Mucosa of rectum (tissue), 2 donors: ENCODE measurements around the gene NTSR1.

Experiments used
- H3K27ac ChIP-seq, 2 donors: one replicate each; pipeline ENCODE4 v1.7.0; 2013; ENCODE audit warnings: inconsistent platforms in 2 of 2, low read depth in 2 of 2, low read length in 2 of 2
- H3K27me3 ChIP-seq, 2 donors: one replicate each; pipeline ENCODE4 v1.7.0; 2013; ENCODE audit warnings: low read length in 2 of 2; ENCODE audit not compliant: control insufficient read depth in 2 of 2, insufficient read depth in 2 of 2
- H3K36me3 ChIP-seq, 2 donors: one replicate each; pipeline ENCODE4 v1.7.0; 2013; ENCODE audit warnings: low read length in 2 of 2; ENCODE audit not compliant: control insufficient read depth in 2 of 2, insufficient read depth in 2 of 2
- H3K4me1 ChIP-seq, 2 donors: one replicate each; pipeline ENCODE4 v1.7.0; 2013; ENCODE audit warnings: low read length in 2 of 2, mild to moderate bottlenecking in 1 of 2; ENCODE audit not compliant: control insufficient read depth in 2 of 2, insufficient read depth in 2 of 2
- H3K4me3 ChIP-seq, 2 donors: one replicate each; pipeline ENCODE4 v1.7.0; 2013; ENCODE audit warnings: low read length in 2 of 2
- H3K9ac ChIP-seq, 2 donors: one replicate each; pipeline ENCODE4 v1.7.0; 2013; ENCODE audit warnings: low read length in 2 of 2, low read depth in 1 of 2, mild to moderate bottlenecking in 1 of 2
- H3K9me3 ChIP-seq, 2 donors: one replicate each; pipeline ENCODE4 v1.7.0; 2013; ENCODE audit warnings: low read length in 2 of 2; ENCODE audit not compliant: control insufficient read depth in 2 of 2
- donor health status: healthy.
- donor health status: Normal muscosa, but diverticular disease.

Gene NTSR1

DNA sequence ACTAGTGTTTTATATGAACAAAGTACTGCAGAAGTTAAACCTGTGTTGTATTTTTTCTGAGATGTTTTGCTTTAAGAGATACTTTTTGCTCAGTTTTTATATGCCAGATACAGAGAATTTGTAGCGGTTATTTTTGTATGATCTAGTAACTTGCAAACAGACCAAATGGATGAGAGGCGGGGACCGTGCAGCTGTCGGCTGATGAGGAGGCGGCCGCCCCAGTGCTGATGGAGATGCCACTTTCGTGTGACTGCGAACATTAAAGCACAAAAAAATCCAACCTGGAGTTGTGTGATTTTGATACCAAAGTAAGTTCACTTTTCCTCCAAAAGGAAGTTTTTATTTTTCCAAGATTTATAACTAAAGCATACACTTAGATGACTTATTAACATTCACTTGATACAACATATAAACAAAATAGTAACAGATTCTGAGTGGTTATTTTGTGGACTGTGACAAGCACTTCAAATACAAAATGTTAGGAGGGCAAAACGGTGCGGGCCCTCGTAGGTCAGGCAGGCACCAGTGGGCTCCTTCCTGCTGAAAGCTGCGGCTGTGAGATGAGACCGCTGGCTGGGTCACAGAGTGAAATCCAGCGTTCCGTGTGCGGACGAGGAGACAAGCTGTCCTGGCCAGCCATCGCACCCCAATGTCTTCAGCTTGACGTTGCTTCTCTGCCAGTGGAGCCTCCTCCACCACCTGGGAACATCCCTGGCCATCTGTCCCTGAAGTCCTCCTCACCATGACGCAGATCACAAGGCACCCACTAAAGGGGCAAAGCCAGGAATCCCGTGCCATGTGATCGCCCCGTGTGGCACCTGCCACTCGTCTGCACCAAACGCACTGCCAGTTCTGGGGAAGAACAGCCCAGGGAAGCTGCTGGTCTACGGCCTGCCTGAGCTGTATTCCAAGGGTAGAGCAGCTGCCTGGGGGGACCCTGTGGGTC is 92.0 kb downstream of the NTSR1 start:
- no peak overlapping the region for H3K27ac ChIP-seq
- H3K4me3 ChIP-seq, result no peak overlapping the region
- H3K4me1 ChIP-seq, result peaks cover 18 to 23% of the 10 kb centered on the region in 2 donors
- H3K27me3 ChIP-seq, result no peaks in the 10 kb centered on the region
- no peak overlapping the region for H3K9ac ChIP-seq
- no peaks in the 10 kb centered on the region for H3K9me3 ChIP-seq
- peaks cover 16% of the 10 kb centered on the region in 2 donors for H3K36me3 ChIP-seq

DNA sequence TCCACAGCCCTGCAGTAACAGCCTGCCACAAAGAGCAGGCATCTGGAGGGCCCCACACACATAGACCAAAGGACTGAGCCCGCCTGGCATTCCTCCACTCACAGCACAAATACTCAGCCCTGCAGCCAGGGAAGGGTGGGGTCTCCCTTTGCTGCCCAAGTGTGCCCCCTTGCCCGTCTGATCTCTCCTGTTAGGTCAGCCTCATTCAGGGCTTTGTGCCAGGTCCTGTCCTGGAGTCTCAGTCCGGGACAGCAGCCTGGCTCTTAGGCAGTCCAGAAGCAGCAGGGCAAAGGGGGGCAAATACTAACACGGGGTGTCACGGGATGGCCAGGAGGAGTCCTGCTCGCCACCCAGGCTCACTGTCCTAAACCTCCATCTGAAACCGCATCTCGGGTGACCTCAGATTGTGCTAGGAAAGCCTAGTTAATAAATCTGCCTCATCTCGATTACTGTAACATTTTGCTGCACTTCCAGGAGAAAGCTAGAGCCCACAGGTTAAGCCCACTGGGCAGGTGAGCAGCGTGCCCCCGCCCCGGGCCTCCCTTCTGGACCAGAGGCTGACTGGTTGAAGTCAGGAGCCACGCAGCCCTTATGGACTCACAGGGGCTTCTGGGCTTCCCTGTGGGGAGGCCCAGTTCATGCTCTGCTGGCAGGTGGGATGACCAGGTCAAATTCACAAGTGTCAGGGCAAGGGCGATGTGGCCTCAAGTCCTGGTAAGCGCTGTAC is 92.8 kb downstream of the NTSR1 start:
- H3K36me3 ChIP-seq, result peaks cover 16% of the 10 kb centered on the region in 2 donors
- H3K4me1 ChIP-seq, result peaks cover 26 to 32% of the 10 kb centered on the region in 2 donors
- H3K27ac ChIP-seq, result no peak overlapping the region
- no peaks in the 10 kb centered on the region for H3K9me3 ChIP-seq
- no peak overlapping the region for H3K4me3 ChIP-seq
- no peaks in the 10 kb centered on the region for H3K27me3 ChIP-seq
- no peak overlapping the region for H3K9ac ChIP-seq

DNA sequence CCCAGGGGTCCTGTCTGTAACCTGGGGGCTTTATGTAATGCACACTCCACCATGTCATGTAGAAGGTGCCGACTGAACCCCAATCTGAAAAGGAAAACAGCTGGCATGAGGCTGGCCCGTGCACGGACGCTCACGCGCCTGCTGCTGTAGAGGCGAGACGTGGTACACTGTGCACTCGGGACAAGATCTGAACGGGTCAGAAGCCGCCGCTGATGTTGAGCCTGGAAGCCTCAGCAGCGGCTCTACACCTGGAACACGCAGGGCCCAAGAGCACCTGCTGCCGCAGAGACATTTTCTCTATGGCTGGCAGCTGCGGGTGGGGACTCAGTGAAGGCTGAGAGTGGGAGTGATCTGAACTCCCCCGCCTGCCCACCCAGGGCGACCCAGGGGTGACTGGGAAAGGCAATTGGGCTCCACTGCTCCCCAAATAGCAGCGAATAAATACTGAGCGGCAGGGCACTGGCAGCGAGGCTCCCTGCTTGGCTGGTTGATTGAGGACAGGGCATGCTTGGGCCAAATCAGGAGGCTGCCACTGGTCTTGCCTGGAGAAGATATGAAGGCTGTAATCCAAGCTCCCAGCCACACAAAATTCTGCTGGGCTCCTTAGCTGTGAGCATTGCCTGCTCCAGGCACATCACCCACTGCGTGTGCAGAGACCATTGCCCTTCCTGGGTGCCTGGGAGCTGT is 93.5 kb downstream of the NTSR1 start:
- Histone ChIP-seq H3K9me3 (no peaks in the 10 kb centered on the region), H3K27ac (no peak overlapping the region), H3K27me3 (no peaks in the 10 kb centered on the region), H3K4me1 (peaks cover 30% of the 10 kb centered on the region in 2 donors), H3K9ac (no peak overlapping the region), H3K36me3 (peaks cover 16% of the 10 kb centered on the region in 2 donors), H3K4me3 (no peak overlapping the region)

DNA sequence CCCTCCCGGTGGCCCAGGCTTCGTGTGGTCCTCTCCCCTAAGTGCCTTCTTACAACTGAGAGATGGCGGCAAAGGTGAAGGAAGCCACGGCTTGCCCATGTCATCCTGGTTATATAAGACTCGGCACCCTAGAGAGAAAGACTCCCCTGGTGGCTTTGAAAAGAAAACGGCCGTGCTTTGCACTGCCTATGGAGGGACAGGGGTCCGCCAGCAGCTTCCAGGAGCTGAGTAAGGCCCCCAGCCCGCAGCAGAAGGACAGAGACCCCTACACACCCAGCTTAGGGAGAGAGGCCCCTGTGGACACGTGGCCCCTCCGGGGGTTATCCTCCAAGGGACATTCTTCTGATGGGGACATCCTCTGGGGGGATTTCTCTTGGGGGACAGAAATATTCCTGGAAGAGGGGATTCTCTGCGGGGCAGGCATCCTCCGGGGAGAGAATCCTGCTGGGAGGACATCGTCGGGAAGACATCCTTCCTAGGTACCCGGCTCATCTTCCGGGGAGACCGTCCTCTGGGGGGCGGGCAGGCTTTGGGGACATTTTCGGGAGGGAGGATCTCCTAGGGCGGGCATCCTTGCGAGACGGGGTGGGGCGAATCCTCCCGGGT is 95.5 kb downstream of the NTSR1 start:
- peak overlapping the region in 1 of 2 donors; percentile 80 for H3K27ac ChIP-seq
- H3K9ac ChIP-seq, result peak overlapping the region in 1 of 2 donors; percentile 44
- H3K36me3 ChIP-seq, result peaks cover 24 to 26% of the 10 kb centered on the region in 2 donors
- no peaks in the 10 kb centered on the region for H3K27me3 ChIP-seq
- no peaks in the 10 kb centered on the region for H3K9me3 ChIP-seq
- peaks cover 16 to 17% of the 10 kb centered on the region in 2 donors for H3K4me1 ChIP-seq
- H3K4me3 ChIP-seq, result peak overlapping the region; percentile 27 to 53

DNA sequence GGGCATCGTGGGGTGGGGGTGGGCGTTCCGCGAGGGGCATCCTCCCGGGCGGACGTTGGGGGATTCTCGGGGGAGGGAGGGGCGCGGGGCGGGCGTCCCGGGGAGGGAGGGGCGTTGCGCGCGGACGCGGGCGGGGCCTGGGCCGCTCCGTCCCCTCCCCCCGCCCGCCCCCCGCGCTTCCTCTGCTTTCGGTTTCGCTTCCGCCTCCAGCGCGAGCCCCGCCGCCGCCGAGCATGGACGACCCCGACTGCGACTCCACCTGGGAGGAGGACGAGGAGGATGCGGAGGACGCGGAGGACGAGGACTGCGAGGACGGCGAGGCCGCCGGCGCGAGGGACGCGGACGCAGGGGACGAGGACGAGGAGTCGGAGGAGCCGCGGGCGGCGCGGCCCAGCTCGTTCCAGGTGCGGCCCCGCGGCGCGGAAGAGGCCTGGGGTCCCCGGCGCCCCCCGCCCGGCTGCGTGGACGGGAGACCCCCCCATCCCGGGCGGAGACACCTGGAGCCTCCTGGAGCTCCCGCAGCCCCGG is 96.1 kb downstream of the NTSR1 start, which contains the start of gene OGFR:
Gene OGFR (plus strand): TSS at position 209 of the 528 bp plus-strand sequence. CDS start 25 bp downstream, at position 234.
- H3K27me3 ChIP-seq, result no peaks in the 10 kb centered on the region
- H3K36me3 ChIP-seq, result peaks cover 24 to 27% of the 10 kb centered on the region in 2 donors
- H3K4me3 ChIP-seq, result peak within 1 kb of the TSS; percentile 82 to 88
- H3K9ac ChIP-seq, result peak within 1 kb of the TSS; percentile 60 to 95
- peak within 1 kb of the TSS; percentile 55 to 80 for H3K27ac ChIP-seq
- H3K4me1 ChIP-seq, result peaks cover 16 to 17% of the 10 kb centered on the region in 2 donors
- H3K9me3 ChIP-seq, result no peaks in the 10 kb centered on the region

DNA sequence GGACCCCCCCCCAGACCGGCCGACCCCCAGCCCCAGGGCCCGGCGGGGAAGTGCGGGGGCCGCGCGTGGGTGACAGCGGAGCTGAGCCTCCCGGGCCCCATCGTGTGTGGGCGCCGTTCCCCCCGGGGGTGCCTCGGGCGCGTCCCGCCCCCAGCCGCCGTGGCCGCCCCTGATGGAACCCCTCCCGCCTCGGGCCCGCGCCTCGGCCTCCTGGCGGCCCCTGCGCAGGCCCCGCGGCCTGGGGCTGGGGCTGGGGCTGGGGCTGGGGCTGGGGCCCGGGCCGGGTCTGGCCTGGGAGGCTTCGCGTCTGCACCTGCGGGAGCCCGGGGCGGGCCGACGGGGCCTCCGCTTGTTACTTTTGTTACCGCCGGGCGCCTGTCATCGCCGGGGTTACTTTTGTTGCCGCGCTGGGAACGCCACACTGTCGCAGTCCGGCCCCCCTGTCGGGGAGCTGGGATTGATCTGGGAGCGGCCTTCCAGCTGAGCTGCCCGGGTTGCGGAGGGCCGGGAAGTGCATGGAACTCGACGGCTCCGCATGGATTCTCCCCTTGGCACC is 96.6 kb downstream of the NTSR1 start:
- Histone ChIP-seq H3K9me3 (no peaks in the 10 kb centered on the region), H3K4me3 (peak overlapping the region; percentile 82 to 88), H3K4me1 (peaks cover 16 to 17% of the 10 kb centered on the region in 2 donors), H3K27ac (peak overlapping the region; percentile 55 to 80), H3K36me3 (peaks cover 25 to 29% of the 10 kb centered on the region in 2 donors), H3K9ac (peak overlapping the region; percentile 56 to 95), H3K27me3 (no peaks in the 10 kb centered on the region)

DNA sequence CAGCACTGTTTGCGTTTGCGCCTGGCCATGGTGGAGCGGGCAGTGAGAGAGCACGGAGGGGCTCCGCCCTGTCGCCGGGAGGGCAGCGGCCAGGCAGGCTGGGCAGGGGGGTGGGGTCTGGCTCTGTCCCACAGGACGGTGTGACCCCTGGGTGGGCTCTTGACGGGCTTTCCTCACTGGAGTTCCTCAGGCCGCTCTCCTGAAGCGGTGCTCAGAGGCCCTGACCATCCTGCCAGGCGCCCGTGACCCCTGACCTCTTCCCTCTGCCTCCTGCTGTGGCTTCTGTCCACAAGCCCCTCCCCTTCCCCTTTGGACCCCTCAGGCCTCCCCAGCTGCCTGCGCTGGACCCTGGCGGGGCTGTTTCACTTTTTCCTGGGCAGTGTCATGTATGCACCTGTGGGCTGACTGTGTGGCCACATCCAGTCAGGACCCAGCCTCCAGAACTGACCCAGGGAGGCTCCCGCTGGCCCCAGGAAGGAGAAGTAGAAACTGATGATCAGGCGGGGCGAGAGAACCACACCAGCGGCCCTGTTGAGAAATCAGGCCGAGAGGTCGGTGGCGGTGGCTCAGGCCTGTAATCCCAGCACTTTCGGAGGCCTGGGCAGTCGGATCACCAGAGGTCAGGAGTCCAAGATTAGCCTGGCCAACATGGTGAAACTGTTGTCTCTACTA is 97.2 kb downstream of the NTSR1 start:
- Histone ChIP-seq H3K4me3 (peak overlapping the region; percentile 77 to 88), H3K27ac (peak overlapping the region; percentile 38 to 43), H3K9me3 (no peaks in the 10 kb centered on the region), H3K36me3 (peaks cover 29 to 31% of the 10 kb centered on the region in 2 donors), H3K9ac (peak overlapping the region; percentile 56 to 95), H3K4me1 (peaks cover 16 to 17% of the 10 kb centered on the region in 2 donors), H3K27me3 (no peaks in the 10 kb centered on the region)

DNA sequence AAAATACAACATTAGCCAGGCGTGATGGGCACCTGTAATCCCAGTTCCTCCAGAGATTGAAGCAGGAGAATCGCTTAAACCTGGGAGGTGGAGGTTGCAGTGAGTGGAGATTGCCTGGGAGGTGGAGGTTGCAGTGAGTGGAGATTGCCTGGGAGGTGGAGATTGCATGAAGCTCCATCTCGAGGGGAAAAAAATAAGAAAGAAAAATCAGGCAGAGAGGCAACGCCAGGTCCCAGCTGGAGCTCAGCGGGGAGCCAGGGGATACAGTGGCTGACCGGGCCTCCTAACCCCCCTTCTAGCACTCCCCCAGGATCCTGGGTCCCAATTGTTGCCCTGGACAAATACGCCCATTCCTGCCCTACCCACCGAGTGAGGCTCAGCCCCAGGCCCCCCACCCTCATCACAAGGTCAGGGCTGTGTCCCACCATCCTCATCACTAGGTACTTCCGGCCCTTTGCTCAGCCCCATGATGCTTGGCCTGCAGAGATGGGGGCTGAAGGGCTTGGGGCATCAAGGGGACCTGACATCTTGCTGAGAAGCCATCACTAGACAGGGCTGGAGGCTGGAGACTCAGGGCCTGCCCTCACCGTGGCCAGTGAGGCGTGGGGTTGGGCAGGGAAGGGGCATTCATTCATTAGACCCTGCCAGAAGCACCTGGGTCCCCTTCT is 97.9 kb downstream of the NTSR1 start:
- Histone ChIP-seq H3K27me3 (no peaks in the 10 kb centered on the region), H3K36me3 (peaks cover 29 to 30% of the 10 kb centered on the region in 2 donors), H3K4me3 (peak overlapping the region; percentile 77 to 88), H3K27ac (peak overlapping the region in 1 of 2 donors; percentile 43), H3K4me1 (peaks cover 16 to 17% of the 10 kb centered on the region in 2 donors), H3K9ac (peak overlapping the region; percentile 56 to 95), H3K9me3 (no peaks in the 10 kb centered on the region)
